CD8-positive, alpha-beta memory T cell (primary cell): ENCODE measurements around the gene TUBB4B. TPM values are rescaled to one million over a fixed set of nuclear protein-coding genes. Genes with fewer than 3 reads are reported as not detected.

ENCODE experiments used
- CTCF ChIA-PET: fragments of 350-600 bp; sonication (Branson Sonifier 250); formaldehyde crosslinking; loops from one replicate; lab custom pipeline; 2021; ENCODE audit warnings: antibody characterized with exemption; lab: Charles Lee
- POLR2A ChIA-PET: fragments of 350-600 bp; sonication (Branson Sonifier 250); formaldehyde crosslinking; loops from one replicate; lab custom pipeline; 2021; ENCODE audit warnings: antibody characterized with exemption; lab: Charles Lee
- DNase-seq, 5 donors: peaks; one replicate each; pipeline versions ENCODE4 v3.0.0 to v3.0.0-alpha.2; 2020 to 2022; ENCODE audit warnings: mixed read lengths in 1 of 5
- H3K27ac ChIP-seq: one replicate; pipeline ENCODE4 v1.7.0; 2013; ENCODE audit warnings: low read depth, mild to moderate bottlenecking, low read length, moderate library complexity
- H3K27me3 ChIP-seq: 2 replicates; pipeline ENCODE4 v1.7.0; 2013; ENCODE audit warnings: low read length, mild to moderate bottlenecking; ENCODE audit not compliant: insufficient read depth, poor library complexity, severe bottlenecking
- H3K36me3 ChIP-seq: 2 replicates; pipeline ENCODE4 v1.7.0; 2013; ENCODE audit warnings: mild to moderate bottlenecking, low read length, moderate library complexity; ENCODE audit not compliant: insufficient read depth
- H3K4me1 ChIP-seq: 2 replicates; pipeline ENCODE4 v1.7.0; 2013; ENCODE audit warnings: mild to moderate bottlenecking, low read length, moderate library complexity; ENCODE audit not compliant: insufficient read depth
- H3K4me3 ChIP-seq: 2 replicates; pipeline ENCODE4 v1.7.0; 2013; ENCODE audit warnings: mild to moderate bottlenecking, low read length
- H3K9me3 ChIP-seq: 2 replicates; pipeline ENCODE4 v1.7.0; 2013; ENCODE audit warnings: mild to moderate bottlenecking, low read length
- H3K27ac Mint-ChIP-seq, 8 donors: one replicate each; pipeline ENCODE4 v1.8.0; 2020 to 2021; ENCODE audit warnings: mixed read lengths in 8 of 8, mild to moderate bottlenecking in 6 of 8, inconsistent platforms in 3 of 8, moderate library complexity in 3 of 8
- H3K27me3 Mint-ChIP-seq, 2 donors: one replicate each; pipeline ENCODE4 v1.8.0; 2020 to 2021; ENCODE audit warnings: mixed read lengths in 2 of 2, mild to moderate bottlenecking in 1 of 2, moderate library complexity in 1 of 2
- H3K36me3 Mint-ChIP-seq, 3 donors: one replicate each; pipeline ENCODE4 v1.8.0; 2020 to 2021; ENCODE audit warnings: mixed read lengths in 3 of 3, inconsistent platforms in 1 of 3, mild to moderate bottlenecking in 1 of 3
- H3K4me1 Mint-ChIP-seq, 3 donors: one replicate each; pipeline ENCODE4 v1.8.0; 2020 to 2021; ENCODE audit warnings: mixed read lengths in 3 of 3, inconsistent platforms in 1 of 3, mild to moderate bottlenecking in 1 of 3
- H3K4me3 Mint-ChIP-seq, 7 donors: one replicate each; pipeline ENCODE4 v1.8.0; 2020 to 2021; ENCODE audit warnings: mixed read lengths in 7 of 7, mild to moderate bottlenecking in 6 of 7, moderate library complexity in 4 of 7, inconsistent platforms in 2 of 7
- H3K9me3 Mint-ChIP-seq, 5 donors: one replicate each; pipeline ENCODE4 v1.8.0; 2020 to 2022; ENCODE audit warnings: mixed read lengths in 5 of 5, mild to moderate bottlenecking in 3 of 5, moderate library complexity in 2 of 5, inconsistent platforms in 1 of 5
- polyA plus RNA-seq: library from polyadenylated mRNA; unstranded; fragments of 300-500 nt; fragmentation: Illumina TruSeq; gene quantifications from one replicate; pipeline ENCODE4 v1.2.3, GENCODE V29; 2021
- total RNA-seq, 2 experiments: library from RNA; stranded (reverse); gene quantifications; one replicate each; pipeline ENCODE4 v1.2.3, GENCODE V29; 2021

Gene TUBB4B
- total and polyA plus RNA-seq, 3 experiments from 2014 or later, result 64.6 to 331 (median 322) TPM

DNA sequence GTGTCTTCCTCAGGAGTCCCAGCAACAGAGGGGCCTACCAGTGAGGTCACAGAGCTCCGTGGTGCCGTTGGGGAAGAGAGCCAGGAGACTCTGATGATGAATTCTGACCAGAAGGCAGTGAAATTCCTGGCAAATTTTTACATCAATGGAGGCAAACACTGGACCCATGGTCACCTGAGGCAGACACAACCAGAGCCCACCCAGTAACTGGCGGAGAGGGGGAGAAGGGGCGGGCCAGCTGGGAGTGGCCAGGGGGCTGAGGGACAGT, 10.0 kb downstream of the TUBB4B start, which contains the start of gene STPG3:
Gene STPG3 (plus strand): TSS at position 93 of the 268 bp plus-strand sequence. CDS start 1 bp downstream, at position 94.
- no peak within 1 kb of the TSS for H3K27ac ChIP-seq
- H3K9me3 ChIP-seq, result no peaks in the 10 kb centered on the region
- no peak for DNase-seq
- POLR2A ChIA-PET, result no interaction called here
- Mint-ChIP-seq H3K27ac (no peak within 1 kb of the TSS), H3K4me3 (peak within 1 kb of the TSS in 2 of 7 donors; percentile 27 to 40), H3K9me3 (no peaks in the 10 kb centered on the region), H3K36me3 (peaks cover 0 to 5% (median 0%) of the 10 kb centered on the region in 3 donors), H3K4me1 (peaks cover 1 to 11% (median 4%) of the 10 kb centered on the region in 3 donors), H3K27me3 (no peaks in the 10 kb centered on the region)
- H3K36me3 ChIP-seq, result no peaks in the 10 kb centered on the region
- CTCF ChIA-PET, result no interaction called here
- peaks cover 9% of the 10 kb centered on the region for H3K4me1 ChIP-seq
- H3K27me3 ChIP-seq, result no peaks in the 10 kb centered on the region
- no peak within 1 kb of the TSS for H3K4me3 ChIP-seq

DNA sequence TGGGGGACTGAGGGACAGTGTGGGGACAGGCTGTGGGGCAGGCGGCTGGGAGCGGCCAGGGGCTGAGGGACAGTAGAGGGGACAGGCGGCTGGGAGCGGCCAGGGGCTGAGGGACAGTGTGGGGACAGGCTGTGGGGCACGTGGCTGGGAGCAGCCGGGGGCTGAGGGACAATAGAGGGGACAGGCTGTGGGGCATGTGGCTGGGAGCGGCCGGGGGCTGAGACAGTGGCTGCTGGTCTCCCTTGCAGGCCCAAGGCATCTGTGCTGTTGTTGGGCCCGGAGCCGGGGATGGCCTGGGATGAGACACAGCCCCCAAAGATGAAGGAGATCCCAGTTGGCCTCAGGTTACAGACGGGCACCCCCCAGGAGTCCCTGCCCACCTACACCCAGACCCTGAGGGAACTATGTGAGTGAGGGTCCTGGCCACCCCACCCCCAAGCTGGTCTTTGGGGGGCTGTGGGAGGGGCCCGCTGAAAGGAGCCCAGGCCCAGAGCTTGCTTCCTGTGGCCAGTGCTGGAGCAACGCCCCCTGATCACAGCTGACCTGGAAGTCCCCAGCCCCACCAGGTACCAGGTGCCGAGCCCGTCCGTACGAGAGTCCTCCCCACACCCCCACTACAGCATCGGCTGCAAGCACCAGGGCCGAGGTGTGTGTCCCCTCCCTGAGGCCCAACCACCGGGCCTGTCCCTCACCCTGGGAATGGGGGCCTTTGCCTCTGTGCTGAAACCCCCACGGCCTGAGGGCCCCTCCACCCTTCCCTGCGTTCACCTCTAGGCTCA, 10.6 kb downstream of the TUBB4B start:
- Histone ChIP-seq H3K27me3 (no peaks in the 10 kb centered on the region), H3K4me1 (peaks cover 14% of the 10 kb centered on the region), H3K27ac (no peak overlapping the region), H3K4me3 (no peak overlapping the region), H3K36me3 (no peaks in the 10 kb centered on the region), H3K9me3 (no peaks in the 10 kb centered on the region)
- peak overlapping the region in 1 of 7 donors; percentile 27 for H3K4me3 Mint-ChIP-seq
- H3K4me1 Mint-ChIP-seq, result peaks cover 7 to 16% (median 8%) of the 10 kb centered on the region in 3 donors
- H3K9me3 Mint-ChIP-seq, result no peaks in the 10 kb centered on the region
- H3K27me3 Mint-ChIP-seq, result no peaks in the 10 kb centered on the region
- H3K36me3 Mint-ChIP-seq, result peaks cover 0 to 9% (median 0%) of the 10 kb centered on the region in 3 donors
- ChIA-PET CTCF (interaction anchor here (6.2 kb wide), 1 partner anchor 11 kb away, joined by 43 read pairs; the partner anchor contains the start of gene TUBB4B), POLR2A (no interaction called here)
- no peak for DNase-seq
- H3K27ac Mint-ChIP-seq, result no peak overlapping the region

DNA sequence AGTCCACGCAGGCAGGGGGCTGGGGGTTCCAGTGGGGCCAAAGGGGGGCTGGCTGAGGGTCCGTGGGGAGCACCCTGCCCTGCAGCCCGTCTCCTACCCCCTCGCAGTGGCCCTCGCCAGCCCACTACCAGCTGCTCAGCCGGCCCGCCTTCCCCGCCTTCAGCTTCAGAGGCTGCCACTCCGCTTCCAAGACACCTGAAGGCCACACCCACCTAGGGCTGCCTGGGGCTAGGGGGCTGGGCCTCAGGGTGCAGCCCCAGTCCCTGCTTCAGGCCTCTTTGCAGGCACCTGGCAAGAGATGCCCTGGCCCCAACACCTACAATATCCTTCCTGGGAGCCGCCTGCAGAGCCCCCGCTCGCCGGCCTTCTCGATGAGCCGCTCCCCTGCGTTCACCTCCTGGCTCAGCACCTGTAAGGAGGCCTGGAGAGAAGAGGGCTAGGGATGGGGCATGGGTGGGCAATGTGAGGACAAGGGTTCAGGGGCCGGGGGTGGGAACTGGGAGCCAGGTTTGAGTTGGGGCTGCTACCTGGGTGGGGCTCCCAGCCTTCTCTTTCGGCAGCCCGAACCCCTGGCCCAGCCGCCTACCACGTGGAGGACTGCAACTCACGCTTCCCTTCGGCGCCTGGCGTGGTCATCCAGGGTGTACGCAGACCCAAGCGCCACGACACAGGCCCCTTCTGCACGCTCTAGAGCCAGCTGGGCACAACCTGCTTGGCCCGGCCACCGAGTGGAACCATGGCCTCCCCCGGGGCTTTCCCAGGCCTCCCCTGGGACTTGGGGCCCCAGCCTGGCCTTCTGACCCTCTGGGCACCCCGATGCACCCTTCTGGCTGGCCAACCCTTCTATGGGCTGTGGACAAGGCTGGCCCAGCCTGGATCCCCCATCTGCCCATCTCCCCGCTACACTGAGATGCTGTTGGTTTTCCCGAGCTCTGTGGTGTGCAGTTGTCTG, 11.7 kb downstream of the TUBB4B start:
- H3K4me3 ChIP-seq, result no peak overlapping the region
- Mint-ChIP-seq H3K27ac (no peak overlapping the region), H3K4me3 (peak overlapping the region in 1 of 7 donors; percentile 52), H3K36me3 (peaks cover 0 to 14% (median 0%) of the 10 kb centered on the region in 3 donors), H3K4me1 (peaks cover 8 to 22% (median 11%) of the 10 kb centered on the region in 3 donors), H3K9me3 (no peaks in the 10 kb centered on the region), H3K27me3 (no peaks in the 10 kb centered on the region)
- H3K9me3 ChIP-seq, result no peaks in the 10 kb centered on the region
- ChIA-PET POLR2A (interaction anchor here (5.4 kb wide), 1 partner anchor 11 kb away, joined by 83 read pairs; the partner anchor contains the start of gene TUBB4B), CTCF (interaction anchor here (2.1 to 6.2 kb wide), 2 partner anchors 12 to 16 kb away, joined by 10 to 43 read pairs; partner anchors contain the start of gene TUBB4B)
- H3K4me1 ChIP-seq, result peaks cover 18% of the 10 kb centered on the region
- no peak overlapping the region for H3K27ac ChIP-seq
- no peaks in the 10 kb centered on the region for H3K27me3 ChIP-seq
- DNase-seq, result no peak
- no peaks in the 10 kb centered on the region for H3K36me3 ChIP-seq

DNA sequence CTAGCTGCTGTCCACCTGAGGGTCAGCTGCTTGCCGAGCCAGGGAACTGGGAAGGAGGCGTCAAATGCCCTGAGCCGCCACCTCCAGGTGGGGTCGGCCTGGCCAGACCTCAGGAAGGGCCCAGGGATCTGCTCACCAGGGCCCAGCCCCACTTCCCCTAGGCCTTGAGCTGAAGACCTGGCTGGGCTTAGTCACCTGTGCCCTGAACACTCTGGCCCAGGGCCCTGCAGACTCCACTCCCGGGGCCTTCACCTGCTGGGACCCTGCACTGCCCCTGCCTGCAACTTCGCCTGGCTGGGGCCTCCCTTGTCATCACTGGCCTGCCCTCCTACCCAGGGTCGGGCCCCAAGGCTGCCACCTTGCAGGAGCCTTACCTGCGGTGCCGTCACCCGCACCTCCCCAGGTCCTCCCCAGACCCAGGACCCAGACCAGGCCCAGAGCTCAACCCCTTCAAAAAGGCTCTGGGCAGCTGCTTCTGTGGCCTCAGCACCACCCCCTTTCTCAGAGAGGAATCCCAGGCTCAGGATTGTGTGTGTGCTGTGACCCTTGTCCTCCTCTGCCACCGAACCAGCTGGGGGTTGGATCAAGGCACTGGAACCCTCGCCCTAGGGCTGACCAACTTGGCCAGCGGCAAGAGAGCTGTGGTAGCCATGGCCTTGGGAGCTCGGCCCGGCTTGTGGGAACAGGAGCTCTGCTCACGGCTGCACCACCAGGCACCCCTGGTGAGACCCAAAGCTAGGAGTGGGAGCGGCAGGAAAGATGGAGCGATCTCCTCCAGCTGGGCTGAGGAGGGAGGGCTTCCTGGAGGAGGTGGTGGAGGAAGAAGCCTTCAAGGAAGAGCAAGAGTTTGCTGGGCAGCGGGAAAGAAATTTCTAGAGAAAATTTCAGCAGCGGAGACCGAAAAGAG, 12.9 kb downstream of the TUBB4B start:
- H3K9me3 ChIP-seq, result no peaks in the 10 kb centered on the region
- peak overlapping the region in 6 of 8 donors; percentile 57 to 97 (median 74) for H3K27ac Mint-ChIP-seq
- no peak overlapping the region for H3K4me3 ChIP-seq
- peaks cover 18% of the 10 kb centered on the region for H3K4me1 ChIP-seq
- peaks cover 8 to 22% (median 11%) of the 10 kb centered on the region in 3 donors for H3K4me1 Mint-ChIP-seq
- H3K27ac ChIP-seq, result peak overlapping the region; percentile 61
- ChIA-PET POLR2A (interaction anchor here (1.0 to 5.4 kb wide), 5 partner anchors 13 to 159 kb away, joined by 3 to 83 read pairs (median 4); partner anchors contain the start of genes NDOR1, TMEM203, TPRN and TUBB4B), CTCF (interaction anchor here (1.2 to 6.2 kb wide), 4 partner anchors 13 to 124 kb away, joined by 3 to 43 read pairs (median 12); partner anchors contain the start of gene TUBB4B)
- no peak for DNase-seq
- H3K36me3 Mint-ChIP-seq, result peaks cover 0 to 24% (median 0%) of the 10 kb centered on the region in 3 donors
- H3K4me3 Mint-ChIP-seq, result peak overlapping the region; percentile 73 to 96 (median 87)
- no peaks in the 10 kb centered on the region for H3K27me3 Mint-ChIP-seq
- H3K9me3 Mint-ChIP-seq, result no peaks in the 10 kb centered on the region
- H3K27me3 ChIP-seq, result no peaks in the 10 kb centered on the region
- H3K36me3 ChIP-seq, result no peaks in the 10 kb centered on the region

DNA sequence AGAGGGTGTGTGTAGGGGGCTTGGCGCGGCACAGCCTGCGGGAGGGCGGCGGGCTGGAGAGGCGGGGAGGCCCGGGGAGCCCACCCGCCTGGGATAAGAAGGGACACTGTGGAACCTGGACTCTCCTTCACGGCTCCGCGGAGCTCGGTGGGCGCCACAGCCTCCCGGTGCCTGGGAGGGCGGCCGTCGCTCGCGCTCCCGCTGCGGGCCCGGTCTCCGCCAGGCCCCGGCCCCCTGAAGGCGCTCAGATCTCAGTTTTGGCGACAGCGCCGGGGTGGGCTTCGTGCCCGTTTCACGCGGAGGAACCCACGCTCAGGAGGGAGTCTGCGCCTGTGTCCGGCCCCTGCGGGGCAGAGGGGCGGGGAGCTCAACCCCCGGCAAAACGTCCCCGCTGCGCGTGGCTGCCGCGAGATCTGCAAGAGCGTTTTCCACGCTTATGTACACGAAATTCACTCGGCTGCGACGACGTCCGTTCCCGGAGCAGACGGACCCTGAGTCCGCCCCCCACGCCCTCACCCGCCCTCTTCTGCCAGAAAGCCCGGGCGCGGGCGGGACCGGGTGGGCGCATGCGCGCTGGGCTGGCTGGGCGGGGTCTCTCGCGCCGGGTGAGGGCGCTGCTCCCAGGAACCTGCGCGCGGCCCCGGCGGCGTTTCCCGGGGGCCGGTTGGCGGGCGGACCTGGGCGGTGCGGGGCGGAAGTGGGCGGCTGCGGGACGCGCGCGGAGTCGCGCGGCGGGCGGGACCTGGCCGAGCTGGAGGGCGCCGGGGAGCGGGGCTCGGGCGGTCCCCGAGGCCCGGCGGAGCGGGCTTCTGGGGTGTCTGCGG, 13.7 kb downstream of the TUBB4B start, which contains the start of gene NELFB:
Gene NELFB (plus strand): TSS at position 704 of the 824 bp plus-strand sequence.
- Histone ChIP-seq H3K27me3 (no peaks in the 10 kb centered on the region), H3K4me3 (peak within 1 kb of the TSS; percentile 77), H3K36me3 (no peaks in the 10 kb centered on the region), H3K4me1 (peaks cover 18% of the 10 kb centered on the region), H3K27ac (peak within 1 kb of the TSS; percentile 73), H3K9me3 (no peaks in the 10 kb centered on the region)
- Mint-ChIP-seq H3K4me1 (peaks cover 8 to 25% (median 11%) of the 10 kb centered on the region in 3 donors), H3K4me3 (peak within 1 kb of the TSS; percentile 86 to 96 (median 88)), H3K27me3 (no peaks in the 10 kb centered on the region), H3K36me3 (peaks cover 0 to 29% (median 0%) of the 10 kb centered on the region in 3 donors), H3K9me3 (no peaks in the 10 kb centered on the region), H3K27ac (peak within 1 kb of the TSS in 7 of 8 donors; percentile 61 to 97 (median 84))
- ChIA-PET CTCF (interaction anchor here (1.2 to 6.2 kb wide), 6 partner anchors 14 to 169 kb away, joined by 3 to 43 read pairs (median 8); partner anchors contain the start of genes EXD3, NOXA1 and TUBB4B), POLR2A (interaction anchor here (1.0 to 5.4 kb wide), 5 partner anchors 13 to 160 kb away, joined by 3 to 83 read pairs (median 4); partner anchors contain the start of genes NDOR1, TMEM203, TPRN and TUBB4B)
- peak; percentile 94 to 97 (median 95) for DNase-seq

DNA sequence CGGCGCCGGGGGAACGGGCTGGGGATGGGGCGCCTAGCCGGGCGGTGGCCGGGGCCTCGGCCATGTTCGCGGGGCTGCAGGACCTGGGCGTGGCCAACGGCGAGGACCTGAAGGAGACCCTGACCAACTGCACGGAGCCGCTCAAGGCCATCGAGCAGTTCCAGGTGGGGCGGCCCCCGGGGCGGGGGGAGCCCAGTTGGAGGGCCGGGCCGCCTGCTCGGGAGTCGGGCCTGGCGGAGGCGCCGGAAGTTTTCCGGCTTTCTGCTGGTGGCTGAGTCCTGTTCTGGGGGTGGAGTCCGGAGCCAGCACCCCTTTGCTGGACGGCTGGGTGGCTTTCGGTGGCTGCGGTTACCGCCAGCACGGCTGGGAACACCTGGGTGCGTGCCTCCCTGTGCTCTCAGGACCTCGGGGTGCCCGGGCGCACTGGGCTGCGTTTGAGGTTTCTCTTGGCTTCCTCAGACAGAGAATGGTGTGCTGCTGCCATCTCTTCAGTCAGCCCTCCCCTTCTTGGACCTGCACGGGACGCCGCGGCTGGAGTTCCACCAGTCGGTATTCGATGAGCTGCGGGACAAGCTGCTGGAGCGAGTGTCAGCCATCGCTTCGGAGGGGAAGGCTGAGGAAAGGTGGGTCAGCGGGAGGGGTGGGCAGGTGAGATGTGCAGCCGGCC, 14.5 kb downstream of the TUBB4B start:
- H3K4me1 ChIP-seq, result peaks cover 18% of the 10 kb centered on the region
- no peaks in the 10 kb centered on the region for H3K9me3 ChIP-seq
- peak overlapping the region in 6 of 8 donors; percentile 47 to 93 (median 70) for H3K27ac Mint-ChIP-seq
- H3K27me3 Mint-ChIP-seq, result no peaks in the 10 kb centered on the region
- H3K4me3 ChIP-seq, result peak overlapping the region; percentile 72
- H3K27me3 ChIP-seq, result no peaks in the 10 kb centered on the region
- ChIA-PET CTCF (interaction anchor here (1.4 to 6.2 kb wide), 5 partner anchors 15 to 168 kb away, joined by 5 to 43 read pairs (median 7); partner anchors contain the start of genes EXD3, NOXA1 and TUBB4B), POLR2A (interaction anchor here (1.2 to 5.4 kb wide), 2 partner anchors 14 to 55 kb away, joined by 3 to 83 read pairs; partner anchors contain the start of genes TPRN and TUBB4B)
- no peaks in the 10 kb centered on the region for H3K36me3 ChIP-seq
- peaks cover 0 to 29% (median 0%) of the 10 kb centered on the region in 3 donors for H3K36me3 Mint-ChIP-seq
- DNase-seq, result peak in 1 of 5 donors; percentile 37
- H3K4me1 Mint-ChIP-seq, result peaks cover 8 to 25% (median 11%) of the 10 kb centered on the region in 3 donors
- peak overlapping the region; percentile 86 to 93 (median 88) for H3K4me3 Mint-ChIP-seq
- H3K27ac ChIP-seq, result peak overlapping the region; percentile 73
- no peaks in the 10 kb centered on the region for H3K9me3 Mint-ChIP-seq
